ENCODE data around the gene BAIAP3. TPM values are rescaled to one million over a fixed set of nuclear protein-coding genes. Genes with fewer than 3 reads are reported as not detected.

The BAIAP3 gene
- total and polyA plus RNA-seq, 10 of the 15 experiments (the other 5 are each of a cell fraction or from before 2014, with no cell fraction given) = 0.03 to 0.56 (median 0.17) TPM; not detected in 3

DNA sequence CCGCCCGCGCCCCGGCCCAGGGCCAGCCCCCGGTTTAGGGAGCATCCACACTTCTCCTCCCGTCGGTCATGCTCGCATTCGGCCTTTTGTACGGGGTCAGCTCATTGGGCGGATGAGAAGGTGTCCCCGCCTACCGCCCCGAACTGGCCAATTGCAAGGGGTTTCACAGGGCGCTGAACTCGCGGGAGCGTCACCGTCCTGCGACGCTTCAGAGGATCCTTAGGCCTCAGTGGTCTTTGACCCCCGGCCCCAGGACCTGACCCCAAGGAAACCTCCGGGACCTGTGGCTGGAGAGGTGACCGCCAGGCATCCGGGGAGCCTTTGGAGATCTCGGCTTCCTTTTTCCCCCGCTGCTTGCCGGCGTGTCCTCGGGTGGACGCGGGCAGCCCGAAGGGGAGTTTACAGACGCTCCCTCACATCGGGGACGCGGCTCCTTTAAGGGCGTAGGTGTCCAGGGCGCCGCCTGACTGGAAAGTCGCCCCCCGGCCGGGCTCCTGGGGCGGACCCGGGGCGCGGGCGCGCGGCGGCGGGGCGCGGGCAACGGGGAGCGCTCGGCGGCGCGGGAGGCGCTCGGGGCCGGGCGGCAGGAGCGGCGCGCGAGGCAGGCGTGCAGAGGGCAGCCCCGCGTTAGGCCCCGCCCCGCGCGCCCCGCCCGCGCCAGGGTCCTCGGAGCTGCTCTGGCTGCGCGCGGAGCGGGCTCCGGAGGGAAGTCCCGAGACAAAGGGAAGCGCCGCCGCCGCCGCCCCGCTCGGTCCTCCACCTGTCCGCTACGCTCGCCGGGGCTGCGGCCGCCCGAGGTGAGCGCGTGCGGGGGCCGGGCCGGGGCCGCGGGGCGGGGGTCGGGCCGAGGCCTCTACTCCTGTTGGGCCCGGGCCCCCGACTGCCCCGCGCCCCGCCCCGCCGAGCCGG lies 24.2 kb upstream of the BAIAP3 start, which contains the start of gene UBE2I (continued):
- TF ChIP-seq CBFB (IDR thresholded peaks at IDR 0.05; ENCODE audit: low read depth) (peak; percentile 60; the same call in 1 of the 2 replicates), GABPA (IDR thresholded peaks at IDR 0.05; ENCODE audit: low read depth) (no peak), PML (IDR thresholded peaks at IDR 0.05; ENCODE audit: low read length) (no peak), YY1 (IDR thresholded peaks at IDR 0.05; ENCODE audit: low read depth, low read length) (peak; percentile 63; the same call in 1 of the 2 replicates), TAF1 (IDR thresholded peaks at IDR 0.05; ENCODE audit: borderline replicate concordance, low read depth, low read length) (peak; percentile 64; the same call in 1 of the 2 replicates), SMC3 (IDR thresholded peaks at IDR 0.05; ENCODE audit: borderline replicate concordance, low read length) (no peak), FOXK2 (IDR thresholded peaks at IDR 0.05) (peak; percentile 17; the same call in 1 of the 2 replicates), SIX5 (IDR thresholded peaks at IDR 0.05; ENCODE audit: low read depth, low read length, severe bottlenecking) (no peak), BACH1 (IDR thresholded peaks at IDR 0.05; ENCODE audit: borderline replicate concordance) (no peak), SMARCA5 (IDR thresholded peaks at IDR 0.05) (0 out of 2 replicates have a peak, but pooled peaks have one; percentile 23), KDM1A (IDR thresholded peaks at IDR 0.05; ENCODE audit: borderline replicate concordance) (no peak), FOXM1 (IDR thresholded peaks at IDR 0.05; ENCODE audit: low read depth, low read length) (no peak), CREM (IDR thresholded peaks at IDR 0.05; ENCODE audit: low read depth) (peak; percentile 98), ETV6 (conservative IDR thresholded peaks at IDR 0.05 in 1 of 2, IDR thresholded peaks at IDR 0.05 in 1 of 2; ENCODE audit: borderline replicate concordance in 1 of 2, low read depth in 1 of 2) (no peak), BCL11A (IDR thresholded peaks at IDR 0.05; ENCODE audit: low read depth, low read length) (no peak), PAX8 (IDR thresholded peaks at IDR 0.05) (no peak), RUNX3 (IDR thresholded peaks at IDR 0.05; ENCODE audit: low read length) (peak; percentile 53)
- TF ChIP-seq, protein P1, sequence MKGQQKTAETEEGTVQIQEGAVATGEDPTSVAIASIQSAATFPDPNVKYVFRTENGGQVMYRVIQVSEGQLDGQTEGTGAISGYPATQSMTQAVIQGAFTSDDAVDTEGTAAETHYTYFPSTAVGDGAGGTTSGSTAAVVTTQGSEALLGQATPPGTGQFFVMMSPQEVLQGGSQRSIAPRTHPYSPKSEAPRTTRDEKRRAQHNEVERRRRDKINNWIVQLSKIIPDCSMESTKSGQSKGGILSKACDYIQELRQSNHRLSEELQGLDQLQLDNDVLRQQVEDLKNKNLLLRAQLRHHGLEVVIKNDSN (IDR thresholded peaks at IDR 0.05; ENCODE audit: borderline replicate concordance, extremely low read length, insufficient read depth, low read depth, low read length) = no peak
- TF ChIP-seq, protein P2, sequence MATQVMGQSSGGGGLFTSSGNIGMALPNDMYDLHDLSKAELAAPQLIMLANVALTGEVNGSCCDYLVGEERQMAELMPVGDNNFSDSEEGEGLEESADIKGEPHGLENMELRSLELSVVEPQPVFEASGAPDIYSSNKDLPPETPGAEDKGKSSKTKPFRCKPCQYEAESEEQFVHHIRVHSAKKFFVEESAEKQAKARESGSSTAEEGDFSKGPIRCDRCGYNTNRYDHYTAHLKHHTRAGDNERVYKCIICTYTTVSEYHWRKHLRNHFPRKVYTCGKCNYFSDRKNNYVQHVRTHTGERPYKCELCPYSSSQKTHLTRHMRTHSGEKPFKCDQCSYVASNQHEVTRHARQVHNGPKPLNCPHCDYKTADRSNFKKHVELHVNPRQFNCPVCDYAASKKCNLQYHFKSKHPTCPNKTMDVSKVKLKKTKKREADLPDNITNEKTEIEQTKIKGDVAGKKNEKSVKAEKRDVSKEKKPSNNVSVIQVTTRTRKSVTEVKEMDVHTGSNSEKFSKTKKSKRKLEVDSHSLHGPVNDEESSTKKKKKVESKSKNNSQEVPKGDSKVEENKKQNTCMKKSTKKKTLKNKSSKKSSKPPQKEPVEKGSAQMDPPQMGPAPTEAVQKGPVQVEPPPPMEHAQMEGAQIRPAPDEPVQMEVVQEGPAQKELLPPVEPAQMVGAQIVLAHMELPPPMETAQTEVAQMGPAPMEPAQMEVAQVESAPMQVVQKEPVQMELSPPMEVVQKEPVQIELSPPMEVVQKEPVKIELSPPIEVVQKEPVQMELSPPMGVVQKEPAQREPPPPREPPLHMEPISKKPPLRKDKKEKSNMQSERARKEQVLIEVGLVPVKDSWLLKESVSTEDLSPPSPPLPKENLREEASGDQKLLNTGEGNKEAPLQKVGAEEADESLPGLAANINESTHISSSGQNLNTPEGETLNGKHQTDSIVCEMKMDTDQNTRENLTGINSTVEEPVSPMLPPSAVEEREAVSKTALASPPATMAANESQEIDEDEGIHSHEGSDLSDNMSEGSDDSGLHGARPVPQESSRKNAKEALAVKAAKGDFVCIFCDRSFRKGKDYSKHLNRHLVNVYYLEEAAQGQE (IDR thresholded peaks at IDR 0.05; ENCODE audit: low read depth, low read length) = no peak
- TF ChIP-seq, protein P3, sequence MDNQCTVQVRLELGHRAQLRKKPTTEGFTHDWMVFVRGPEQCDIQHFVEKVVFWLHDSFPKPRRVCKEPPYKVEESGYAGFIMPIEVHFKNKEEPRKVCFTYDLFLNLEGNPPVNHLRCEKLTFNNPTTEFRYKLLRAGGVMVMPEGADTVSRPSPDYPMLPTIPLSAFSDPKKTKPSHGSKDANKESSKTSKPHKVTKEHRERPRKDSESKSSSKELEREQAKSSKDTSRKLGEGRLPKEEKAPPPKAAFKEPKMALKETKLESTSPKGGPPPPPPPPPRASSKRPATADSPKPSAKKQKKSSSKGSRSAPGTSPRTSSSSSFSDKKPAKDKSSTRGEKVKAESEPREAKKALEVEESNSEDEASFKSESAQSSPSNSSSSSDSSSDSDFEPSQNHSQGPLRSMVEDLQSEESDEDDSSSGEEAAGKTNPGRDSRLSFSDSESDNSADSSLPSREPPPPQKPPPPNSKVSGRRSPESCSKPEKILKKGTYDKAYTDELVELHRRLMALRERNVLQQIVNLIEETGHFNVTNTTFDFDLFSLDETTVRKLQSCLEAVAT (IDR thresholded peaks at IDR 0.05) = peak; percentile 88
- TF ChIP-seq, protein P4, sequence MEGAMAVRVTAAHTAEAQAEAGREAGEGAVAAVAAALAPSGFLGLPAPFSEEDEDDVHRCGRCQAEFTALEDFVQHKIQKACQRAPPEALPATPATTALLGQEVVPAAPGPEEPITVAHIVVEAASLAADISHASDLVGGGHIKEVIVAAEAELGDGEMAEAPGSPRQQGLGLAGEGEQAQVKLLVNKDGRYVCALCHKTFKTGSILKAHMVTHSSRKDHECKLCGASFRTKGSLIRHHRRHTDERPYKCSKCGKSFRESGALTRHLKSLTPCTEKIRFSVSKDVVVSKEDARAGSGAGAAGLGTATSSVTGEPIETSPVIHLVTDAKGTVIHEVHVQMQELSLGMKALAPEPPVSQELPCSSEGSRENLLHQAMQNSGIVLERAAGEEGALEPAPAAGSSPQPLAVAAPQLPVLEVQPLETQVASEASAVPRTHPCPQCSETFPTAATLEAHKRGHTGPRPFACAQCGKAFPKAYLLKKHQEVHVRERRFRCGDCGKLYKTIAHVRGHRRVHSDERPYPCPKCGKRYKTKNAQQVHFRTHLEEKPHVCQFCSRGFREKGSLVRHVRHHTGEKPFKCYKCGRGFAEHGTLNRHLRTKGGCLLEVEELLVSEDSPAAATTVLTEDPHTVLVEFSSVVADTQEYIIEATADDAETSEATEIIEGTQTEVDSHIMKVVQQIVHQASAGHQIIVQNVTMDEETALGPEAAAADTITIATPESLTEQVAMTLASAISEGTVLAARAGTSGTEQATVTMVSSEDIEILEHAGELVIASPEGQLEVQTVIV (IDR thresholded peaks at IDR 0.05; ENCODE audit: borderline replicate concordance, partially characterized antibody) = peak; percentile 87
